ENCODE data around the gene CHST8. TPM values are rescaled to one million over a fixed set of nuclear protein-coding genes. Genes with fewer than 3 reads are reported as not detected.
A peak's percentile ranks its signal among the peaks of the same experiment; 100 is the strongest.

Gene CHST8
- total and polyA plus RNA-seq, 2 donors from 2014 or later: 0.28 TPM; not detected in 1

DNA sequence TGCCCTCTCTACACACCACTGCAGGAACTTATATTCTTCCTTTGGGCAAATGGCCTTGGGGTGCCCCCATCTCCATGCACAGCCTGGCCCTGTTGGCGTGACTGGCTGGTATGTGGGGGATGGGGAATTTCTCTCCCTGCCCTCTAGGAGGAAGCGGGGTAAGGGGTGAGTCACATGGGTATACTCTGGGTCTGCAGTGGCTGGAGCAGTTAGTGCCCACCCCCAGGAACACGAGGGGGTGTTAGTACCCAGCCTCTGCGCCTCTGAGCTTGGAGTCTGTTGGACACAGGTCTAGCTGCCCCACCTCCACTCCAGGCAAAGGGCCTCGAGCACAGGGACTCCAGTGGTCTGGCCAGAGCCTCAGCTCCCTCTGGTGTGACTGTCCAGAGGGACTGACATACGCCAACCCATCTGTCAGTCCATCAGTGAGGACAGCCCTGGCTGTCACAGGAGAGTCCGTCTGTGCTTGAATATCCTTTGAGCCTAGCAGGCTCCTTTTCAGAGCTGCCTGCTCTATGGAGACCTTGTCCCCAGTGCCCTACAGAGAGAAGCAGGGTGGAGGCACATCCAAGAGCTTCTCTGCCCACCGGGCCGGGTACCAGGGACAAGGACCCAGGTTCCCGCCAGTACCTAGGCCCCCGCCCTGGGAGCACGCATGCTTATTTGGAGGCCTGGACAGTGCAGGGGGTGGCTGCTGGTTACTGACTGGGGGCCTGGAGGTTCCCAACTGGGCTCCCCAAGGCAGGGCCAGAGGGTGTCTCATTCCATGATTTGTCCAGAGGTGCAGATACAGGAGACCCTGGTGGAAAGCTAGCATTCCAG is 66.6 kb downstream of the CHST8 start:
- DNase-seq: peak in 2 of 5 donors; percentile 28 to 57

GRCh38 chr19:33689138-33689746 is 67.5 kb downstream of the CHST8 start:
- no peaks in the 10 kb centered on the region for H3K9me3 ChIP-seq (ENCODE audit: control insufficient read depth in 2 of 3, insufficient read depth in 1 of 3, low read length in 3 of 3)
- TF ChIP-seq, protein P1, sequence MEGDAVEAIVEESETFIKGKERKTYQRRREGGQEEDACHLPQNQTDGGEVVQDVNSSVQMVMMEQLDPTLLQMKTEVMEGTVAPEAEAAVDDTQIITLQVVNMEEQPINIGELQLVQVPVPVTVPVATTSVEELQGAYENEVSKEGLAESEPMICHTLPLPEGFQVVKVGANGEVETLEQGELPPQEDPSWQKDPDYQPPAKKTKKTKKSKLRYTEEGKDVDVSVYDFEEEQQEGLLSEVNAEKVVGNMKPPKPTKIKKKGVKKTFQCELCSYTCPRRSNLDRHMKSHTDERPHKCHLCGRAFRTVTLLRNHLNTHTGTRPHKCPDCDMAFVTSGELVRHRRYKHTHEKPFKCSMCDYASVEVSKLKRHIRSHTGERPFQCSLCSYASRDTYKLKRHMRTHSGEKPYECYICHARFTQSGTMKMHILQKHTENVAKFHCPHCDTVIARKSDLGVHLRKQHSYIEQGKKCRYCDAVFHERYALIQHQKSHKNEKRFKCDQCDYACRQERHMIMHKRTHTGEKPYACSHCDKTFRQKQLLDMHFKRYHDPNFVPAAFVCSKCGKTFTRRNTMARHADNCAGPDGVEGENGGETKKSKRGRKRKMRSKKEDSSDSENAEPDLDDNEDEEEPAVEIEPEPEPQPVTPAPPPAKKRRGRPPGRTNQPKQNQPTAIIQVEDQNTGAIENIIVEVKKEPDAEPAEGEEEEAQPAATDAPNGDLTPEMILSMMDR (IDR thresholded peaks at IDR 0.05; ENCODE audit: borderline replicate concordance, extremely low read depth, insufficient read depth): no peak
- peaks cover 2% of the 10 kb centered on the region for H3K27me3 ChIP-seq (ENCODE audit: control insufficient read depth, insufficient read depth, low read length)
- intact Hi-C loops (cut with DNase I): no loop called here
- H3K27ac ChIP-seq (ENCODE audit: low read depth in 2 of 2, low read length in 2 of 2): no peak overlapping the region
- no peaks in the 10 kb centered on the region for H3K4me1 ChIP-seq (ENCODE audit: control insufficient read depth in 2 of 3, insufficient read depth in 2 of 3, low read depth in 1 of 3, low read length in 3 of 3)
- no peak overlapping the region for H3K4me3 ChIP-seq (ENCODE audit: low read length in 3 of 3)
- DNase-seq (peak in 2 of 5 donors; percentile 29 to 43), FAIRE-seq (no peak)
- H3K36me3 ChIP-seq (ENCODE audit: control insufficient read depth in 2 of 3, insufficient read depth in 3 of 3, low read length in 3 of 3): no peaks in the 10 kb centered on the region
- H3K9ac ChIP-seq (ENCODE audit: low read length in 3 of 3): no peak overlapping the region

More for the DNA sequence above, 66.6 kb downstream of the CHST8 start:
- Histone ChIP-seq H3K9ac (ENCODE audit: low read length in 3 of 3) (no peak overlapping the region), H3K36me3 (ENCODE audit: control insufficient read depth in 2 of 3, insufficient read depth in 3 of 3, low read length in 3 of 3) (no peaks in the 10 kb centered on the region), H3K9me3 (ENCODE audit: control insufficient read depth in 2 of 3, insufficient read depth in 1 of 3, low read length in 3 of 3) (no peaks in the 10 kb centered on the region), H3K27ac (ENCODE audit: low read depth in 2 of 2, low read length in 2 of 2) (no peak overlapping the region), H3K4me1 (ENCODE audit: control insufficient read depth in 2 of 3, insufficient read depth in 2 of 3, low read depth in 1 of 3, low read length in 3 of 3) (no peaks in the 10 kb centered on the region), H3K4me3 (ENCODE audit: low read length in 3 of 3) (no peak overlapping the region), H3K27me3 (ENCODE audit: control insufficient read depth, insufficient read depth, low read length) (peaks cover 2% of the 10 kb centered on the region)
- TF ChIP-seq, protein P1 (IDR thresholded peaks at IDR 0.05; ENCODE audit: borderline replicate concordance, extremely low read depth, insufficient read depth): no peak
- intact Hi-C loops (cut with DNase I): no loop called here
- FAIRE-seq: no peak

- peak in 1 of 5 donors; percentile 36 for DNase-seq
- no peak overlapping the region for H3K4me3 ChIP-seq (ENCODE audit: low read length in 3 of 3)
- no peaks in the 10 kb centered on the region for H3K36me3 ChIP-seq (ENCODE audit: control insufficient read depth in 2 of 3, insufficient read depth in 3 of 3, low read length in 3 of 3)
- H3K9me3 ChIP-seq (ENCODE audit: control insufficient read depth in 2 of 3, insufficient read depth in 1 of 3, low read length in 3 of 3): no peaks in the 10 kb centered on the region
- peaks cover 2% of the 10 kb centered on the region for H3K27me3 ChIP-seq (ENCODE audit: control insufficient read depth, insufficient read depth, low read length)
- H3K9ac ChIP-seq (ENCODE audit: low read length in 3 of 3): no peak overlapping the region
- no peak overlapping the region for H3K27ac ChIP-seq (ENCODE audit: low read depth in 2 of 2, low read length in 2 of 2)
- no peak for FAIRE-seq
- intact Hi-C loops (cut with DNase I): no loop called here
- H3K4me1 ChIP-seq (ENCODE audit: control insufficient read depth in 2 of 3, insufficient read depth in 2 of 3, low read depth in 1 of 3, low read length in 3 of 3): no peaks in the 10 kb centered on the region
- TF ChIP-seq, protein P1 (IDR thresholded peaks at IDR 0.05; ENCODE audit: borderline replicate concordance, extremely low read depth, insufficient read depth): no peak
Observed at GRCh38 chr19:33689868-33690267, 68.1 kb downstream of the CHST8 start.
